Suprapubic skin (tissue), 3 donors: ENCODE data around the gene SPATA6L.

ENCODE experiments used
- CTCF ChIP-seq, 2 donors: fragments of 200-600 bp in 1 of 2; fragments of 450-650 bp in 1 of 2; sonication (generic) in 1 of 2; IDR thresholded peaks; one replicate each; pipeline ENCODE4 v1.5.1; 2016 to 2019; ENCODE audit warnings: antibody characterized with exemption in 2 of 2, mild to moderate bottlenecking in 1 of 2, moderate library complexity in 1 of 2
- POLR2A ChIP-seq, 2 donors: fragments of 450-650 bp; IDR thresholded peaks; one replicate each; pipeline ENCODE4 v1.6.1; 2017; ENCODE audit warnings: antibody characterized with exemption in 2 of 2, mild to moderate bottlenecking in 2 of 2, moderate library complexity in 2 of 2

GRCh38 chr9:4709380-4709779 is 43.1 kb upstream of the SPATA6L start:
- TF ChIP-seq CTCF (IDR thresholded peaks at IDR 0.05), result no peak
- no peak for TF ChIP-seq POLR2A (IDR thresholded peaks at IDR 0.05)
